DND-41 (cell line): ENCODE results near the gene ZNF70.

ENCODE experiments used
- ATAC-seq: fragments of 200-7000 bp; cut with Tn5 transposase; 3 replicates; pipeline ENCODE4 v1.9.1; 2021; ENCODE audit warnings: low read depth; ENCODE audit not compliant: insufficient read depth
- DNase-seq: peaks from one replicate; pipeline ENCODE4 v3.0.0-alpha.2; 2020
- H2AFZ ChIP-seq: 2 replicates; pipeline ENCODE4 v1.6.0; 2012; ENCODE audit warnings: low read depth, low read length
- H3K27ac ChIP-seq: 2 replicates; pipeline ENCODE4 v1.5.1; 2012; ENCODE audit warnings: low read length, inconsistent platforms
- H3K27me3 ChIP-seq: fragments of 200-600 bp; sonication (generic); 2 replicates; pipeline ENCODE4 v1.6.0; 2012; ENCODE audit warnings: low read length, mild to moderate bottlenecking, inconsistent platforms; ENCODE audit not compliant: insufficient read depth, poor library complexity
- H3K36me3 ChIP-seq: 2 replicates; pipeline ENCODE4 v1.5.1; 2012; ENCODE audit warnings: low read length, inconsistent platforms; ENCODE audit not compliant: insufficient read depth
- H3K4me1 ChIP-seq: 2 replicates; pipeline ENCODE4 v1.5.1; 2012; ENCODE audit warnings: mild to moderate bottlenecking, low read length; ENCODE audit not compliant: insufficient read depth
- H3K4me2 ChIP-seq: 2 replicates; pipeline ENCODE4 v1.6.0; 2012; ENCODE audit warnings: mild to moderate bottlenecking, moderate library complexity, low read length, inconsistent platforms; ENCODE audit not compliant: insufficient read depth
- H3K4me3 ChIP-seq, 2 experiments: fragments of 200-600 bp in 1 of 2; shearing (Covaris generic) in 1 of 2; 2 replicates each; pipeline ENCODE4 v1.5.1; 2012 to 2016; ENCODE audit warnings: inconsistent platforms in 2 of 2, low read length in 2 of 2, mild to moderate bottlenecking in 2 of 2, low read depth in 1 of 2, moderate library complexity in 1 of 2
- H3K79me2 ChIP-seq: 2 replicates; pipeline ENCODE4 v1.6.0; 2012; ENCODE audit warnings: low read length, inconsistent platforms; ENCODE audit not compliant: insufficient read depth
- H3K9ac ChIP-seq: 2 replicates; pipeline ENCODE4 v1.6.0; 2012; ENCODE audit warnings: low read depth, mild to moderate bottlenecking, inconsistent platforms, low read length, moderate library complexity
- H3K9me3 ChIP-seq: 2 replicates; pipeline ENCODE4 v1.5.1; 2012; ENCODE audit warnings: low read length, moderate library complexity, mild to moderate bottlenecking, inconsistent platforms; ENCODE audit not compliant: insufficient read depth, severe bottlenecking
- H4K20me1 ChIP-seq: 2 replicates; pipeline ENCODE4 v1.6.0; 2012; ENCODE audit warnings: low read length; ENCODE audit not compliant: insufficient read depth
- EZH2 ChIP-seq: IDR thresholded peaks from 3 replicates; pipeline ENCODE4 v1.6.1; 2012; ENCODE audit warnings: borderline replicate concordance, low read depth, mild to moderate bottlenecking, moderate library complexity, low read length, inconsistent platforms; ENCODE audit not compliant: severe bottlenecking
- TF ChIP-seq, protein P1 (sequence below): IDR thresholded peaks from 2 replicates; pipeline ENCODE4 v1.5.1; 2012; ENCODE audit warnings: borderline replicate concordance, low read length, moderate library complexity, mild to moderate bottlenecking; ENCODE audit not compliant: poor library complexity, severe bottlenecking; ENCODE audit errors: extremely low read depth

The ZNF70 gene

DNA sequence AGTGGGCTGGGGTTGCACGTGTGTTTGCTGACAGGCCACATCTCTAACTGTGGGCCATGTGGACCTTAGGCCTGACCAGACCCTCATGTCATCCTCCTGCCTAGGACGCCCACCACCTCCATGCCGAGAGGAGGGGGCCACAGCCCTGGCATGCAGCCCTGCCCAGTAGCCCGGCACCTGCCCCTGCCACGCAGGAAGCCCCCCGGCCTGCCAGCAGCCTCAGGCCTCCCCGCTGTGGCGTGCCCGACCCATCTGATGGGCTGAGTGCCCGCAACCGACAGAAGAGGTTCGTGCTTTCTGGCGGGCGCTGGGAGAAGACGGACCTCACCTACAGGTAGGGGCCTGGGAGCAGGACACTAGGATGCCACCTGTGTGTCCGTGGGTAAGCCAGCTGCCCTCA is 28.2 kb upstream of the ZNF70 start:
- Histone ChIP-seq H3K4me3 (no peak overlapping the region), H3K9me3 (no peaks in the 10 kb centered on the region), H3K36me3 (no peaks in the 10 kb centered on the region), H3K4me2 (no peak overlapping the region), H3K27ac (no peak overlapping the region), H3K9ac (no peak overlapping the region), H4K20me1 (no peaks in the 10 kb centered on the region), H3K4me1 (no peaks in the 10 kb centered on the region), H3K79me2 (no peaks in the 10 kb centered on the region), H3K27me3 (no peaks in the 10 kb centered on the region), H2AFZ (no peak overlapping the region)
- ATAC-seq = no peak
- no peak for DNase-seq
- TF ChIP-seq EZH2 = no peak
- TF ChIP-seq, protein P1, sequence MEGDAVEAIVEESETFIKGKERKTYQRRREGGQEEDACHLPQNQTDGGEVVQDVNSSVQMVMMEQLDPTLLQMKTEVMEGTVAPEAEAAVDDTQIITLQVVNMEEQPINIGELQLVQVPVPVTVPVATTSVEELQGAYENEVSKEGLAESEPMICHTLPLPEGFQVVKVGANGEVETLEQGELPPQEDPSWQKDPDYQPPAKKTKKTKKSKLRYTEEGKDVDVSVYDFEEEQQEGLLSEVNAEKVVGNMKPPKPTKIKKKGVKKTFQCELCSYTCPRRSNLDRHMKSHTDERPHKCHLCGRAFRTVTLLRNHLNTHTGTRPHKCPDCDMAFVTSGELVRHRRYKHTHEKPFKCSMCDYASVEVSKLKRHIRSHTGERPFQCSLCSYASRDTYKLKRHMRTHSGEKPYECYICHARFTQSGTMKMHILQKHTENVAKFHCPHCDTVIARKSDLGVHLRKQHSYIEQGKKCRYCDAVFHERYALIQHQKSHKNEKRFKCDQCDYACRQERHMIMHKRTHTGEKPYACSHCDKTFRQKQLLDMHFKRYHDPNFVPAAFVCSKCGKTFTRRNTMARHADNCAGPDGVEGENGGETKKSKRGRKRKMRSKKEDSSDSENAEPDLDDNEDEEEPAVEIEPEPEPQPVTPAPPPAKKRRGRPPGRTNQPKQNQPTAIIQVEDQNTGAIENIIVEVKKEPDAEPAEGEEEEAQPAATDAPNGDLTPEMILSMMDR = no peak

DNA sequence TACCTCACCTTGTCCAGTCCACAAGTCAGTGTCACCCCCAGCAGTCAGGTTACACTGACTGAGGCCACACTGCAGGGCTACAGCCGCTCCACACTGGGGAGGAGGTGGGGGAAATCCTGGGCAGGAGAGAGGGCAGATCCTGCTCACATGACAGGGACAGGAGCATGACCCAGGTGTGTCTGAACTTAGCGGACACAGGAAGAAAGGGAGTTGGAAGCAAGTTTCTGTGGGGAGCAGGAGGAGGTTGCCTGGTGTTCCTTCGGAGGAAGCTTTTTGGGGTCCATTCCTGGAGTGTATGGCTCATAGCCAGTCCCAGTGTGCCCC is 27.6 kb upstream of the ZNF70 start:
- no peaks in the 10 kb centered on the region for H3K9me3 ChIP-seq
- H3K27ac ChIP-seq = no peak overlapping the region
- no peaks in the 10 kb centered on the region for H3K79me2 ChIP-seq
- no peak for DNase-seq
- H4K20me1 ChIP-seq = no peaks in the 10 kb centered on the region
- ATAC-seq = no peak
- H3K36me3 ChIP-seq = no peaks in the 10 kb centered on the region
- H3K4me2 ChIP-seq = no peak overlapping the region
- H3K4me3 ChIP-seq = no peak overlapping the region
- H3K9ac ChIP-seq = no peak overlapping the region
- H2AFZ ChIP-seq = no peak overlapping the region
- TF ChIP-seq, protein P1 = no peak
- TF ChIP-seq EZH2 = no peak
- no peaks in the 10 kb centered on the region for H3K4me1 ChIP-seq
- no peaks in the 10 kb centered on the region for H3K27me3 ChIP-seq

DNA sequence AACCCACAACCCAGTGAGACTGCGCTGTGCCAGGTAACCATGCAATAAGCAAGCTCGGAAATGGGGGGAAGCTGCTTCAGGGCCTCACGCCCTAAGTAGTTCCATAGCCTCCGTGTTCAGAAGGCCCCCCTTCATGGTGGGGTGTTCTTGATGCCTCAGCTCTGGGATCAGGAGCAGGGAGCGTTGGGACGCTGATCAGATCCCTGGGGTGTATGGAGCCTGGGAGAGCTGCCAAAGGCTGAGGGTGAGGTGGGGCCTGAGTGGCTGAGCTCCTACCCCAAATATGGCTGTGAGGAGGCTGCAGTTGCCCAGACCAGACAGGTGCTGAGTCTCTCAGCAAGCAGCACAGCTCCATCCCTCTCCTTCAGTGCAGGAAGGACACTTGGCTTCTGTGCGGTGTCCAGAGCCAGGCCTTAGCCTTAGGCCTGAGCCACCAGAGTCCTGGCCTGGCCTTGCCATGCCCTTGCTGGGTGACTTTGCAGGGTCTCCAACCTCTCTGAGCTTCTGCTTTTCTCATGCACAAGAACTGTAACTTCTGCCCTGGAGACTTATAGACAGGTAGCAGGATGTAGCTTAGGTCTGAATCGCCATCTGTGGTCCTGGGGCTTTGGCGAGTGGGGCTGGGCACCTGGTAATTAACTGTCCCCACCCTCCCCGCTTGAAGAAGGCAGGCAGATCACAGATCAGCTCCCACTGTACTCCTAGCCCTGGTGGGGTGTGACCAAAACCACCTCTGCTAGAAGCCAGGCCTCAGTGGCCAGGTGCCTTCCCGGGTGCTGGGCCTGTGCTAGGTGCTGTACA is 27.1 kb upstream of the ZNF70 start:
- Histone ChIP-seq H3K9me3 (no peaks in the 10 kb centered on the region), H2AFZ (no peak overlapping the region), H3K27me3 (no peaks in the 10 kb centered on the region), H3K9ac (no peak overlapping the region), H3K4me1 (no peaks in the 10 kb centered on the region), H3K79me2 (no peaks in the 10 kb centered on the region), H3K4me2 (no peak overlapping the region), H3K27ac (no peak overlapping the region), H4K20me1 (no peaks in the 10 kb centered on the region), H3K36me3 (no peaks in the 10 kb centered on the region), H3K4me3 (no peak overlapping the region)
- ATAC-seq = no peak
- no peak for DNase-seq
- TF ChIP-seq EZH2 = no peak
- TF ChIP-seq, protein P1 = no peak
